Measurements from ENCODE around the gene TTC7B.

The TTC7B gene

GRCh38 chr14:90724866-90725265 lies 91.4 kb downstream of the TTC7B start:
- Histone ChIP-seq H4K5ac (ENCODE audit: low read length) (no peak overlapping the region), H3K4me1 (ENCODE audit: control insufficient read depth, low read depth, low read length) (peaks cover 5% of the 10 kb centered on the region)
- WGBS (ENCODE audit: extremely low coverage, insufficient coverage, low lambda C conversion rate) = no CpG with 5 or more reads among the region's 3 CpGs

GRCh38 chr14:90722590-90722989 lies 93.6 kb downstream of the TTC7B start:
- Histone ChIP-seq H3K23ac (ENCODE audit: low read length) (no peak overlapping the region), H2AK5ac (ENCODE audit: low read length) (no peak overlapping the region), H4K8ac (ENCODE audit: low read depth, low read length) (no peak overlapping the region), H3K4me2 (ENCODE audit: low read length) (no peak overlapping the region), H3K4me3 (ENCODE audit: low read length) (no peak overlapping the region), H2BK15ac (replicated peaks; ENCODE audit: low read depth) (no peak overlapping the region), H3K56ac (ENCODE audit: low read length) (no peak overlapping the region), H3K4ac (ENCODE audit: low read depth, low read length) (no peak overlapping the region), H4K5ac (ENCODE audit: low read length) (no peak overlapping the region), H3K9ac (ENCODE audit: low read length) (no peak overlapping the region), H3K36me3 (ENCODE audit: control insufficient read depth, insufficient read depth, low read length) (no peaks in the 10 kb centered on the region), H2BK5ac (ENCODE audit: low read length) (no peak overlapping the region), H3K4me1 (ENCODE audit: control insufficient read depth, low read depth, low read length) (peaks cover 7% of the 10 kb centered on the region), H3K27ac (ENCODE audit: low read depth, low read length) (no peak overlapping the region), H3K79me1 (ENCODE audit: low read length) (no peaks in the 10 kb centered on the region), H3K27me3 (ENCODE audit: insufficient read depth, low read length, poor library complexity) (no peaks in the 10 kb centered on the region), H2BK120ac (ENCODE audit: low read depth, low read length) (no peak overlapping the region), H3K18ac (ENCODE audit: low read length) (no peak overlapping the region), H3K79me2 (ENCODE audit: control insufficient read depth, insufficient read depth, low read length) (no peaks in the 10 kb centered on the region)
- no peak for DNase-seq
- WGBS (ENCODE audit: extremely low coverage, insufficient coverage, low lambda C conversion rate) = no CpG with 5 or more reads among the region's 2 CpGs

More at GRCh38 chr14:90724866-90725265, 91.4 kb downstream of the TTC7B start:
- no peak overlapping the region for H2BK120ac ChIP-seq (ENCODE audit: low read depth, low read length)
- H3K27me3 ChIP-seq (ENCODE audit: insufficient read depth, low read length, poor library complexity) = no peaks in the 10 kb centered on the region
- no peaks in the 10 kb centered on the region for H3K36me3 ChIP-seq (ENCODE audit: control insufficient read depth, insufficient read depth, low read length)
- no peak overlapping the region for H4K8ac ChIP-seq (ENCODE audit: low read depth, low read length)
- no peak overlapping the region for H2BK15ac ChIP-seq (replicated peaks; ENCODE audit: low read depth)
- no peak overlapping the region for H3K56ac ChIP-seq (ENCODE audit: low read length)
- H3K23ac ChIP-seq (ENCODE audit: low read length) = no peak overlapping the region
- no peak for DNase-seq
- no peak overlapping the region for H2AK5ac ChIP-seq (ENCODE audit: low read length)
- no peak overlapping the region for H3K27ac ChIP-seq (ENCODE audit: low read depth, low read length)
- no peak overlapping the region for H3K4ac ChIP-seq (ENCODE audit: low read depth, low read length)
- H3K79me1 ChIP-seq (ENCODE audit: low read length) = no peaks in the 10 kb centered on the region
- H2BK5ac ChIP-seq (ENCODE audit: low read length) = no peak overlapping the region
- H3K4me3 ChIP-seq (ENCODE audit: low read length) = no peak overlapping the region
- H3K9ac ChIP-seq (ENCODE audit: low read length) = no peak overlapping the region
- H3K79me2 ChIP-seq (ENCODE audit: control insufficient read depth, insufficient read depth, low read length) = no peaks in the 10 kb centered on the region
- no peak overlapping the region for H3K18ac ChIP-seq (ENCODE audit: low read length)
- no peak overlapping the region for H3K4me2 ChIP-seq (ENCODE audit: low read length)

GRCh38 chr14:90721619-90722305 lies 94.5 kb downstream of the TTC7B start:
- no peaks in the 10 kb centered on the region for H3K79me1 ChIP-seq (ENCODE audit: low read length)
- H3K4me2 ChIP-seq (ENCODE audit: low read length) = no peak overlapping the region
- no peak overlapping the region for H2BK15ac ChIP-seq (replicated peaks; ENCODE audit: low read depth)
- no peak overlapping the region for H2BK5ac ChIP-seq (ENCODE audit: low read length)
- no peaks in the 10 kb centered on the region for H3K79me2 ChIP-seq (ENCODE audit: control insufficient read depth, insufficient read depth, low read length)
- no peak overlapping the region for H2AK5ac ChIP-seq (ENCODE audit: low read length)
- no peak overlapping the region for H3K18ac ChIP-seq (ENCODE audit: low read length)
- no peak overlapping the region for H3K23ac ChIP-seq (ENCODE audit: low read length)
- no peaks in the 10 kb centered on the region for H3K27me3 ChIP-seq (ENCODE audit: insufficient read depth, low read length, poor library complexity)
- H3K27ac ChIP-seq (ENCODE audit: low read depth, low read length) = no peak overlapping the region
- H3K56ac ChIP-seq (ENCODE audit: low read length) = no peak overlapping the region
- H3K4ac ChIP-seq (ENCODE audit: low read depth, low read length) = no peak overlapping the region
- H4K8ac ChIP-seq (ENCODE audit: low read depth, low read length) = no peak overlapping the region
- no peak overlapping the region for H3K9ac ChIP-seq (ENCODE audit: low read length)
- no peak overlapping the region for H2BK120ac ChIP-seq (ENCODE audit: low read depth, low read length)
- WGBS (ENCODE audit: extremely low coverage, insufficient coverage, low lambda C conversion rate) = no CpG with 5 or more reads among the region's 10 CpGs
- DNase-seq = no peak
- no peak overlapping the region for H4K5ac ChIP-seq (ENCODE audit: low read length)
- H3K4me3 ChIP-seq (ENCODE audit: low read length) = no peak overlapping the region
- H3K36me3 ChIP-seq (ENCODE audit: control insufficient read depth, insufficient read depth, low read length) = no peaks in the 10 kb centered on the region
- peaks cover 7% of the 10 kb centered on the region for H3K4me1 ChIP-seq (ENCODE audit: control insufficient read depth, low read depth, low read length)

GRCh38 chr14:90720832-90721231 lies 95.4 kb downstream of the TTC7B start:
- Histone ChIP-seq H3K56ac (ENCODE audit: low read length) (no peak overlapping the region), H2BK5ac (ENCODE audit: low read length) (no peak overlapping the region), H3K36me3 (ENCODE audit: control insufficient read depth, insufficient read depth, low read length) (no peaks in the 10 kb centered on the region), H4K8ac (ENCODE audit: low read depth, low read length) (no peak overlapping the region), H2BK15ac (replicated peaks; ENCODE audit: low read depth) (no peak overlapping the region), H3K79me2 (ENCODE audit: control insufficient read depth, insufficient read depth, low read length) (no peaks in the 10 kb centered on the region), H3K27me3 (ENCODE audit: insufficient read depth, low read length, poor library complexity) (no peaks in the 10 kb centered on the region), H3K79me1 (ENCODE audit: low read length) (no peaks in the 10 kb centered on the region), H3K4me2 (ENCODE audit: low read length) (no peak overlapping the region), H3K23ac (ENCODE audit: low read length) (no peak overlapping the region), H3K27ac (ENCODE audit: low read depth, low read length) (no peak overlapping the region), H3K4me1 (ENCODE audit: control insufficient read depth, low read depth, low read length) (peaks cover 6% of the 10 kb centered on the region), H3K4me3 (ENCODE audit: low read length) (no peak overlapping the region), H3K4ac (ENCODE audit: low read depth, low read length) (no peak overlapping the region), H4K5ac (ENCODE audit: low read length) (no peak overlapping the region), H2BK120ac (ENCODE audit: low read depth, low read length) (no peak overlapping the region), H3K9ac (ENCODE audit: low read length) (no peak overlapping the region), H2AK5ac (ENCODE audit: low read length) (no peak overlapping the region), H3K18ac (ENCODE audit: low read length) (no peak overlapping the region)
- WGBS (ENCODE audit: extremely low coverage, insufficient coverage, low lambda C conversion rate) = no CpG with 5 or more reads among the region's 5 CpGs
- no peak for DNase-seq

- Histone ChIP-seq H2BK120ac (ENCODE audit: low read depth, low read length) (no peak overlapping the region), H2BK15ac (replicated peaks; ENCODE audit: low read depth) (no peak overlapping the region), H4K8ac (ENCODE audit: low read depth, low read length) (no peak overlapping the region), H3K4me2 (ENCODE audit: low read length) (no peak overlapping the region), H3K27ac (ENCODE audit: low read depth, low read length) (no peak overlapping the region), H3K56ac (ENCODE audit: low read length) (no peak overlapping the region), H3K36me3 (ENCODE audit: control insufficient read depth, insufficient read depth, low read length) (no peaks in the 10 kb centered on the region), H3K79me2 (ENCODE audit: control insufficient read depth, insufficient read depth, low read length) (no peaks in the 10 kb centered on the region), H2AK5ac (ENCODE audit: low read length) (no peak overlapping the region), H3K4me1 (ENCODE audit: control insufficient read depth, low read depth, low read length) (peaks cover 10% of the 10 kb centered on the region), H4K5ac (ENCODE audit: low read length) (no peak overlapping the region), H3K4ac (ENCODE audit: low read depth, low read length) (no peak overlapping the region), H2BK5ac (ENCODE audit: low read length) (no peak overlapping the region), H3K4me3 (ENCODE audit: low read length) (no peak overlapping the region), H3K18ac (ENCODE audit: low read length) (no peak overlapping the region), H3K9ac (ENCODE audit: low read length) (no peak overlapping the region), H3K79me1 (ENCODE audit: low read length) (no peaks in the 10 kb centered on the region), H3K23ac (ENCODE audit: low read length) (no peak overlapping the region), H3K27me3 (ENCODE audit: insufficient read depth, low read length, poor library complexity) (no peaks in the 10 kb centered on the region)
- WGBS (ENCODE audit: extremely low coverage, insufficient coverage, low lambda C conversion rate) = no CpG with 5 or more reads among the region's 7 CpGs
- DNase-seq = peak; percentile 26
Observed at GRCh38 chr14:90720336-90720735, 95.9 kb downstream of the TTC7B start.

- no peak overlapping the region for H2AK5ac ChIP-seq (ENCODE audit: low read length)
- no peak overlapping the region for H2BK15ac ChIP-seq (replicated peaks; ENCODE audit: low read depth)
- H3K79me1 ChIP-seq (ENCODE audit: low read length) = no peaks in the 10 kb centered on the region
- peak overlapping the region; percentile 16 for H3K18ac ChIP-seq (ENCODE audit: low read length)
- no peak overlapping the region for H3K4ac ChIP-seq (ENCODE audit: low read depth, low read length)
- H3K4me3 ChIP-seq (ENCODE audit: low read length) = no peak overlapping the region
- no peak overlapping the region for H4K8ac ChIP-seq (ENCODE audit: low read depth, low read length)
- no peak overlapping the region for H3K4me2 ChIP-seq (ENCODE audit: low read length)
- DNase-seq = no peak
- H2BK120ac ChIP-seq (ENCODE audit: low read depth, low read length) = no peak overlapping the region
- no peak overlapping the region for H3K27ac ChIP-seq (ENCODE audit: low read depth, low read length)
- H3K27me3 ChIP-seq (ENCODE audit: insufficient read depth, low read length, poor library complexity) = no peaks in the 10 kb centered on the region
- H3K4me1 ChIP-seq (ENCODE audit: control insufficient read depth, low read depth, low read length) = peaks cover 10% of the 10 kb centered on the region
- H3K23ac ChIP-seq (ENCODE audit: low read length) = no peak overlapping the region
- H3K56ac ChIP-seq (ENCODE audit: low read length) = no peak overlapping the region
- H3K9ac ChIP-seq (ENCODE audit: low read length) = no peak overlapping the region
- no peak overlapping the region for H4K5ac ChIP-seq (ENCODE audit: low read length)
- WGBS (ENCODE audit: extremely low coverage, insufficient coverage, low lambda C conversion rate) = no CpG with 5 or more reads among the region's 3 CpGs
- no peaks in the 10 kb centered on the region for H3K79me2 ChIP-seq (ENCODE audit: control insufficient read depth, insufficient read depth, low read length)
- no peaks in the 10 kb centered on the region for H3K36me3 ChIP-seq (ENCODE audit: control insufficient read depth, insufficient read depth, low read length)
- no peak overlapping the region for H2BK5ac ChIP-seq (ENCODE audit: low read length)
Observed at GRCh38 chr14:90717916-90718315, 98.3 kb downstream of the TTC7B start.
